GM21447 (cell line): ENCODE results near the gene INTS15.

Experiments used
- ATAC-seq: cut with Tn5 transposase; IDR thresholded peaks from one replicate; pipeline ENCODE4 v1.9.1; 2021; ENCODE audit not compliant: unreplicated experiment

The INTS15 gene

DNA sequence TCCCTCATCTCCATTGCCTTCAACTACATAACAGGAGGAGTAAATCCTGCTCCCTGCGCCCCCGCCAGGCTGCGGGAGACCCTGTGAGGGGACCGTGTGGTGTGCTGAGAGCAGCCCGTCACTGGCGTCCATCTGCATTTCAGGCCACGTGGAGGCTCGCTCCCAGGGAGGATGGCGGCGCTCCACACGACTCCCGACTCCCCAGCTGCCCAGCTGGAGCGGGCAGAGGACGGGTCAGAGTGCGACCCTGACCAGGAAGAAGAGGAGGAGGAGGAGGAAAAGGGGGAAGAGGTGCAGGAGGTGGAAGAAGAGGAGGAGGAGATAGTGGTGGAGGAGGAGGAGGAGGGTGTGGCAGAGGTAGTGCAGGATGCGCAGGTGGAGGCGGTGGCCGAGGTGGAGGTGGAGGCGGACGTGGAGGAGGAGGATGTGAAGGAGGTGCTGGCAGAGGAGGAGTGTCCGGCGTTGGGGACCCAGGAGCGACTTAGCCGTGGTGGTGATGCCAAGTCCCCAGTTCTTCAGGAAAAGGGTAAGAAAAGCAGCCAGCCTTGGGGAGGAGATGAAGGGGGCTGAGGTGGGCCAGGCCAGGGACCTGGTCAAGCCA is 52.5 kb downstream of the INTS15 start:
- ATAC-seq: no peak

DNA sequence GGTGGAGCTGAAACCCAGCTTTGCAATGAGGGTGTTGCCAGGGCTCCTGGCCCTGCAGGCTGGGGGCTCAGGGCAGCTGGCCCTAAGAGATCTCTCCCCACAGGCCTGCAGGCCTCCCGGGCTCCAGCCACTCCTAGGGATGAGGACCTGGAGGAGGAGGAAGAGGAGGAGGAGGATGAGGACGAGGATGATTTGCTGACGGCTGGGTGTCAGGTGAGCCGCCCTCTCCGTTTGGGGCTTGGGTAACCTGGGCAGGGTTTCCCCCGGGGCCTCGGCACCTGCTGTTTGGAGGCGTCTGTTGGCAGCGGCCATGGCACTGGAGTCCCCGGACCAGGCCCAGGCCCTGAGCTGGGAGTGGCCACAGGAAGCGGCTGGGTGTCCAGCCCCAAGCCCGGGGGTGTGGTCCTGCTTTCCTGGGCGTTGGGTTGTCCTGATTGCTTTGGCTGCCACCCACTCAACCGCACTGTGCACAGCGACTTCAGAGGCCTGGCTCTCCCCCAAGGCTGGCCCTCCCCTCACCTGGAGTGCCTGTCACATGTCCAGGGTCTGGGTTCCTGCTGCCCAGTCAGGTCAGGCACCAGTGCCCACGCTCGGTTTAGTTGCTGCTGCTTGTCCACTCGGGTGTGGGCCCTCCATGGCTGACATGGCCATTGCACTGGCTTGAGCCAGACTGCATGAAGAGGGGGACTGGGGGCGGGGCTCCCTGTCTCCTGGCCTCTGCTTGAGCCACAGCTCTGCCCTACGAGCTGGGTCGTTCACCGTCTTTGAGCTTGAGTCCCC is 53.2 kb downstream of the INTS15 start:
- no peak for ATAC-seq

- no peak for ATAC-seq
These were observed 54.2 kb downstream of the INTS15 start for GRCh38 chr7:6643915-6644625.

- ATAC-seq: no peak
These were observed 54.9 kb downstream of the INTS15 start for GRCh38 chr7:6644728-6645127.

DNA sequence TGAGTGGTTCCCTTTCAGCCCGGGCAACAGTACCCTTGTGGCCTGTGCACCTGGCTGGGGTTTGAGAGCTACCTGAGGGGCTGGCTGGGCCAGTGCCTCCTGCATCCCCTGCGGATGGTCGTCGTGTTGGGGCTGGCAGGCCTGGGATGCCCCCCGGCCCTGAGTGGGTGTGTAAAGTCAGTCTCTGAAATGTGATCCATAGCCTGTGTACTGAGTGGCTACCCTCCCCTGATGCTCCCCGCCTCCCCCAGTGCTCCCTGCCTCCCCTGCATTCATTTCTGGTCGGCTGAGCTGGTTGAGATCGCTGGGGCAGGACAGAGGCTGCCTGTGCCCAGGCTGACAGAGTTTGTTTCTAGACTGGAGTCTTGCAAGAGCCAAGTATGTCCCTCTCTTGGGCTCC is 56.6 kb downstream of the INTS15 start:
- ATAC-seq: no peak

- no peak for ATAC-seq
These were observed 57.3 kb downstream of the INTS15 start for GRCh38 chr7:6647080-6647479.

DNA sequence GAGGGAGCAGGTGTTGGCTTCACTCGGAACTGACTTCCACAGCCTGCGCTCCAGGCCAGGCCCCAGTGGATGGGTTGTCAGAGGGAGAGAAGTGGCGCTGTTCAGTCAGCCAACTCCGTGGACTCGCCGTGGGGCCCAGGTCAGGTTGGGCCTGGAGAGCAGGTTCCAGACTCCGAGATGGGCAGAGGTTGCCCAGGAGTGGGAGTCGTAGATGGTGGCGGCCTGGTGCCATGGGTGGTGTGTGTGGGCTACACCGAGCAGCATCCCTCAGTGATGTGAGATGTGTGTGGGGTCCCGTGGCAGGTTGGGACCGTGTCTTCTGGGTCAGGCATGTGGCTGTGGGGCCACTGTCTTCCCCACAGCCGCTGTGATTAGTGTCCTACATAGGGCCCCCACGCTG is 57.7 kb downstream of the INTS15 start:
- no peak for ATAC-seq

GRCh38 chr7:6648066-6648814 is 58.4 kb downstream of the INTS15 start:
- no peak for ATAC-seq

DNA sequence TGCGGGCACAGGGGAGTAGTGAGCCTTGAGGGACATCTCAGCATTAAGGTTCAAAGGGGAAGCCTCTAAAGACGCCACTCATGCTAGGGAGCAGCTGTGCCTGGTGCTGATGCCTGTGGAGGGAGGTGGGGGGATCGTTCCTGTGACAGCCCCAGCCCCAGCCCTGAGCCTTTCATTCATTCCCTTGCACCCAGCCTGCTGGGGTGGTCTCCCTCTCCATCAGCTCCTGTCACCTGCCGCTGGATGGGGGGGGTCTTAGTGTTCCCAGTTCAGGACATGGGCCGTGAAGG is 58.9 kb downstream of the INTS15 start:
- ATAC-seq: no peak

DNA sequence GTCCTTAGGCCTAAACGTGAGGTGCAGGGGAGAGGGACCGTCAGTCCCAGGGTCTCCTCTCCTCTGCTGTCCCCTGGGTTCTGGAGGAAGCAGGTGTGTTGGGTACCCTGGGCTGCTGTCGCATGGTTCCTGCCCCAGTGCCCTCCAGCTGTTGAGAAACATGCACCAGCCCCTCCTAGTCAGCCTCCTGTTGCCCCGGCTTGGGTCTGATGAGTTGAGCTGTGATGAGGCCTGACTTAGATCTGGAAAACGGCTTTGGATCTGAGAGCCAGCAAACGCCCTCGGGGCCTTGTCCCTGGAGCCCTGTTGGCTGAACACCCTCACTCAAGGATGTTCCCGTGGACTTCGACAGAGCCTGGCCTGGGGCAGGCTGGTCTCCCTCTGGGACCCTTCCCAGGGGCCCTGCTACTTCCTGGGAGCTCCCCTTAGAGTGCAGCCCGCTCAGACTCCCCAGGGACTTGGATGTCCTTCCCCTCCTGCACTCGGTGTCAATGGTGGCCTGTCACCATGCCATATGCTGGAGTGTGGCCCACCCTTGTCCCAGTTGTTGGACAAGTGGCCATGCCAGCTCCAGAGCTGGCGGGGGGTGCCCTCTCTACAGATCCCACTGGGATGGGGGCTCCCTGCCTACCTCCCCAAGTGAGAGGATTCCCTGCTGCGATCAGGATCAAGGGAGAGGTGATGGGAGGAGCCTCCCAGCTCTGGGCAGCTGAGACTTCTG is 59.6 kb downstream of the INTS15 start:
- no peak for ATAC-seq

DNA sequence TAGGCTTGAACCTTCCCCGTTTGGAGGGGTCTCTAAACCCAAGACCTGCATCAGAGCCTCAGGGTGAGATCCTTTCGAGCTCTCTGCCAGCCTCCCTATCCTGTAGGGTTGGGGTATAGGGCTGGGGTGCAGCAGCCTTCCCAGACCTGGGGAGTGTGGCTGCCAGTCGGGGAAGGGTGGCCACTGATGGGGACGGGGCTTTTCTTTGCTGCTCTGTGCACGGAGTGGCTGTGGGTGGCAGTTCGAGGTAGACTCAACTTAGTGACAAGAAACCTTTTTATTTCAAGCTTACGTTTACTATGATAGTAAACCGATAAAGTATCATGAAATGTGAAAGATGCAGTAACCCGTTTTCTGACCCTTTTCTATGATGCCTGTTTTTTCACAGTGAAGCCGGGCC is 60.3 kb downstream of the INTS15 start:
- no peak for ATAC-seq

GRCh38 chr7:6650521-6651011 is 60.7 kb downstream of the INTS15 start:
- ATAC-seq: no peak

DNA sequence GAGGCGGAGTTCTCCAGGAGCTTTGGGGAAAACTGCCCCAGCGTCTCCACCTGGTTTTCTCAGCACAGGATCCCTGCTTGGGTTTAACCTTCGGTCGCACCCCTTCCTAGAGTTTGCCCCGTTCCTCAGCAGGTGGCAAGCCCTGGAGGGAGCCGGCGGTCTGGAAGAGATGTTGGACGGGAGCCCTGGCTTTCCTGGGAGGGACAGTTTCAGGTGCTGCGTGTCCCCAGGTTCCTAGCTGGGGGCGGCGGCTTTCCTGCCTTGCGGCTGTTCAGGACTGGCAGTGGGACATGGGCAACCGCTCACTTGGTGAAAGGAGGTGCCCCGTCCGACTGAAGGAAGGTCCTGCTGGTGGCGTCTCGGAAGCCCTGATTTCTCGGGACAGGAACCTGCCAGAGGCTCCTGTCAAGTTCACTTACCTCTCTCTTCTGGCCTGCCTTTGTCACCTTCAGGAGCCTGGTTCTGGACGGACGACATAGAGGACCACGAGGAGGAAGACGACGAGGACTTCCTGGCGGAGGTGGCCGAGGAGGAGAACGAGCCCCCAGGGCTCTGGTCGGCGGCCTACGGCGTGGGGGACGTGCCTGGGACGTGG is 62.1 kb downstream of the INTS15 start:
- no peak for ATAC-seq

DNA sequence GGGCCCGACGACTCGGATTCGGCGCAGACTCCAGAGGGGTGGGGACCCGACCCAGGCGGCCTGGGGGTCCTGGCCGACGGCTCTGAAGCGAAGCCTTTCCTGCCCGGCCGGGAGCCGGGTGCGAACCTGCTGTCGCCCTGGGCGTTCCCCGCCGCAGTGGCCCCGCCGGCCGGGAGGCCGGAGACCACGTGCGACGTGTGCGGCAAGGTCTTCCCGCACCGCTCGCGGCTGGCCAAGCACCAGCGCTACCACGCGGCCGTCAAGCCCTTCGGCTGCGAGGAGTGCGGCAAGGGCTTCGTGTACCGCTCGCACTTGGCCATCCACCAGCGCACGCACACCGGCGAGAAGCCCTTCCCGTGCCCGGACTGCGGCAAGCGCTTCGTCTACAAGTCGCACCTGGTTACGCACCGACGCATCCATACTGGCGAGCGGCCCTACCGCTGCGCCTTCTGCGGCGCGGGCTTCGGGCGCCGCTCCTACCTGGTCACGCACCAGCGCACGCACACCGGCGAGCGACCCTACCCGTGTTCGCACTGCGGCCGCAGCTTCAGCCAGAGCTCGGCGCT is 62.7 kb downstream of the INTS15 start:
- no peak for ATAC-seq

DNA sequence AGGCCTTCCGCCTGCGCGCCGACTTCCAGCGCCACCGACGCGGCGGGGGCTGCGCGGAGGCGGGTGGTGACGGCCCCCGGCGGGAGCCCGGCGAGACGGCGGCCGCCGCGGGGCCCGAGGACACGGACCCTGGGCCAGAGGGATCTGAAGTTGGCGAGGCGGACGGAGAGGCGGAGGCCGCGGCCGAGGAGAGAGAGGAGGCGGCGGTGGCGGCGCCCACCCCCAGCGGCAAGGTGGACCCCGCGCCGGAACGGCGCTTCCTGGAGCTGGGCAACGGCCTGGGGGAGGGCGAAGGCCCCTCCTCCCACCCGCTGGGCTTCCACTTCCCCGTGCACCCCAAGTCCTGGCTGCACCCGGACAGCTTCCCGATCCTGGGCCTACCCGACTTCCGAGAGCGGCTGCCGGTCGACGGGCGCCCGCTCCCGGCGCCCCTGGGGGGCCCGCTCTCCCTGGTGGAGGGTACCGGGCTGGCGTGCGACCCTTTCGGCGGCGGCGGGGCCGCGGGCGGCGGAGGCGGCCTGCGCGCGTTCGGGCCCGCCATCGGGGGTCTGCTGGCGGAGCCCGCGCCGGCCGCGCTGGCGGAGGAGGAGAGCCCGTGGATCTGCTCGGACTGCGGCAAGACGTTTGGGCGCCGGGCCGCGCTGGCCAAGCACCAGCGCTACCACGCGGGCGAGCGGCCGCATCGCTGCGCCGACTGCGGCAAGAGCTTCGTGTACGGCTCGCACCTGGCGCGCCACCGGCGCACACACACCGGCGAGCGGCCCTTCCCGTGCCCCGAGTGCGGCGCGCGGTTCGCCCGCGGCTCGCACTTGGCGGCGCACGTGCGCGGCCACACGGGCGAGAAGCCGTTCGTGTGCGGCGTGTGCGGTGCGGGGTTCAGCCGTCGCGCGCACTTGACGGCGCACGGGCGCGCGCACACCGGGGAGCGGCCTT is 63.5 kb downstream of the INTS15 start:
- ATAC-seq: no peak

DNA sequence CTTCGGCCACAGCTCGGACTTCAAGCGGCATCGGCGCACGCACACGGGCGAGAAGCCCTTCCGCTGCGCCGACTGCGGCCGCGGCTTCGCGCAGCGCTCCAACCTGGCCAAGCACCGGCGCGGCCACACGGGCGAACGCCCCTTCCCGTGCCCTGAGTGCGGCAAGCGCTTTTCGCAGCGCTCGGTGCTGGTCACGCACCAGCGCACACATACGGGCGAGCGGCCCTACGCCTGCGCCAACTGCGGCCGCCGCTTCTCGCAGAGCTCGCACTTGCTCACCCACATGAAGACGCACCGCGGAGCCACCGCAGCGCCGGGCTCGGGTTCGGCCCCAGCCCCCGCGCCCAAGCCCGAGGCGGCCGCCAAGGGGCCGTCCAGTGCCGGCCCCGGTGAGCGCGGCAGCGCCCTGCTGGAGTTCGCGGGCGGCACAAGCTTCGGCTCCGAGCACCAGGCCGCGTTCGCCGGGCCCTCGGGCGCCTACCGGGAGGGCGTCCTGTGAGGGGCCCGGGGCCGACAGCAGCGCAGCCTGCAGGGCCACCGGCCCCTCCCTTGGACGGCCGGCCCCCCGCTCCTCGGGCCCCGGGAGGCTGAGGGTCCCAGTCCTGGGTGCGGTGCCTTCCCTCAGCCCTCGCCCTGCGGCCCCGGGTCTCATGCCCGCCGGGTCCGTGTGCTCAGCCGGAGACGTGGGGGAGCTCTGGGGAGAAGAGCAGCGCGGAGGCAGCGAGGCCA is 64.5 kb downstream of the INTS15 start:
- ATAC-seq: no peak

GRCh38 chr7:6654842-6655610 is 65.2 kb downstream of the INTS15 start:
- no peak for ATAC-seq
